Fibroblast of peridontal ligament (primary cell): Measurements from ENCODE around the gene PYHIN1.
A peak's percentile ranks its signal among the peaks of the same experiment; 100 is the strongest.

Experiments used
- DNase-seq: peaks from one replicate; pipeline ENCODE4 v3.0.0-alpha.2; 2010; ENCODE audit errors: extremely low read depth

Gene PYHIN1

GRCh38 chr1:159014003-159014571, 82.7 kb downstream of the PYHIN1 start:
- DNase-seq: no peak

GRCh38 chr1:159014851-159015250, 83.5 kb downstream of the PYHIN1 start:
- no peak for DNase-seq

GRCh38 chr1:159015440-159015909, 84.1 kb downstream of the PYHIN1 start:
- peak; percentile 80 for DNase-seq

- DNase-seq: no peak
These were observed 92.4 kb downstream of the PYHIN1 start for GRCh38 chr1:159023723-159024122.

- no peak for DNase-seq
These were observed 93.7 kb downstream of the PYHIN1 start for GRCh38 chr1:159025043-159025442.
